Renal cortical epithelial cell (primary cell): Measurements from ENCODE around the gene APBB2. TPM values are rescaled to one million over a fixed set of nuclear protein-coding genes. Genes with fewer than 3 reads are reported as not detected.
A peak's percentile ranks its signal among the peaks of the same experiment; 100 is the strongest.
"Not testable (repeated sequence)": the region's sequence is repeated elsewhere in the genome, so short reads cannot be mapped to it uniquely, and the experiment has no call there.

ENCODE experiments used
- DNase-seq: peaks from one replicate; pipeline ENCODE4 v3.0.0-alpha.2; 2011; ENCODE audit warnings: low read depth
- total RNA-seq: library from RNA; depleted of rRNA; stranded (reverse); fragments of >200 nt; gene quantifications from 2 replicates; pipeline ENCODE4 v1.2.3, GENCODE V29; 2014

The APBB2 gene
- total RNA-seq, 1 donor from 2014 or later: 144 TPM

DNA sequence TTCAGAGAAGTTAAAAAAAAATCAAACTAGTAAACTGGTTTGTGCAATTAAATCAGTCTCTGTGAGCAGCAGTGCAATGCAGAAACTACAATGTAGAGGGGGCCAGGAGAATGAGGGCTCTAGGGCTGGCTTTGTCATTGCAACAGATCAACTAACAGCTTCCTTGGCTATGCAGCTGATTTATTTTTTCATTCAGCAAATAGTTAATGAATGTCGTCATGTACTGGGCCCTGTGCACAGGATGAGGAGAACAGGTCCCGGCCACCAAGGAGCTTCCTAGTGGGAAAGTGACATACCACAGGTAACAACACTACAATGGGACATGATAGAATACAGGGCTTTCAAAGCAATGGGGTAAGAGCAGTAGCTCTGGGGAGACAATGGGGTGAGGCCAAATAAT is 274.5 kb downstream of the APBB2 start:
- DNase-seq: no peak

DNA sequence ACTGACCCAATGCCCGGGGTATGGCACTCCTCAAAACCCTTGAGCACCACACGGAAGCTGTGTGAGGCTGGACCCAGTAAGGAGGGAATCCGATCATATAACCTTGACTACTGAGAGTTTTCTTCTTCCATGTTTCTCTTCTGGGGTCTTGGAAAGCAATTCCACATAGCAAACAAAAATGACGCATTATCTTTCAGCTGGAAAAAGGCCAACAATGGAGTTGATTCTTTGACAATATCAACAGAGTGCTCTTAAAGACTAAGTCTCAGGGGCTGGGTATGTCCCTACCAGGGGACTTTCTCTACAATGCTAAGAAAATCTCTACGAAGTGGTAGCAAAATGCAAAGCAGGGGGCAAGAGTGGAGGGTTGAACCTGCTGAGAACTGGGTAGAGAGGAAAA is 276.0 kb downstream of the APBB2 start:
- DNase-seq: no peak

GRCh38 chr4:40937140-40937725 is 277.1 kb downstream of the APBB2 start:
- no peak for DNase-seq

DNA sequence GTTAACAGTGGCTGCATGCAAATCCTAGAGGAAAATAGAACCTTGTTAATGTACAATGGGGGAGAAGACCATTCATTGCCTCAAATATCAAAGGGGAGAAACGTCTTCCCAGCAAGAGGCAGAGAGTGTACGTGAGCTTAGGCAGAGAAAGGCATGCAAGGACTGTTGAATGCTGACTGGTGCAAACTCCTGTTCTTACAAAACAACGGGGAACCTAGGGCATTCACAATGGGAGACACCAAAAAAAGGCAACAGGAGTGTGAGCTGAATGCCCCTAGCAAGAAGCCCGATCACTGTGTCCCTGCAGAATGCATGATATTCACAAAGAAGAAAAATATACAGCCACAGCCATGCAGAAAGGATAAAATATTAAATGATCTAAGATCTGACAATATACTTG is 279.7 kb downstream of the APBB2 start:
- no peak for DNase-seq

- DNase-seq: no peak
Measured at GRCh38 chr4:40933272-40934053, 280.9 kb downstream of the APBB2 start.

DNA sequence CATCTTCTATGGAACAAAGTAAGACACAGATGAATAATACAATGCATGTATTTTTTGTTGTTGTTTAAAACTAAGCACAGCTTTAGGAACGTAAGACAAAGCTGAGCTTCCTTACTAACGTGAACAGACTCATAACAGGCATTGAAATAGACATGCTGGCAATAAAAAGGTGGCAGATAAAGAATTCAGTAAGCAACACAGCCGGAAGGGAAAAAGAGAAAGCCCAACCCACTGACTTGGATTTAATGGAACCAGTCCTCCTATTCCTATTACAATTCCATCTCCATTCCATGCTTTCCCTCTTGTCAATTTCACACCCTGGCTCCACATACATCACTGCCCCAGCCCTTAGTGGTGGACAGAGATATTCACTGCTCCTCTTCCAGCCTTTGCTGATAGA is 282.5 kb downstream of the APBB2 start:
- no peak for DNase-seq

DNA sequence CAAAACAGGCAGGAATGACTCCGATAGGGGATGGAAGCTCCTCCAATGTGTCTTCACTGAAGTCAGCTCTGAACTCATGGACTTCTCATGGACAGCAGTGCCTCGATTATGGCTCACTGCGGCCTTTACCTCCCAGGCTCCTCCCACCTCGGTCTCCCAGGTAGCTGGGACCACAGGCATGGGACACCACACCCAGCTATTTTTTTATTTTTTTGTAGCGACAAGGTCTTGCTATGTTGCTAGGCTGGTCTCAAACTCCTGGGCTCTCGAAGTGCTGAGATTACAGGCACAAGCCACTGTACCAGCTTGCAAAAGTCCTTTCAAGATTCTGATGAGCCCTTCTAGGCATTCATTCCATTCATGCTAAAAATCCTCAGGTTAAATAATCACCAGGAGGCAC is 283.1 kb downstream of the APBB2 start:
- no peak for DNase-seq

DNA sequence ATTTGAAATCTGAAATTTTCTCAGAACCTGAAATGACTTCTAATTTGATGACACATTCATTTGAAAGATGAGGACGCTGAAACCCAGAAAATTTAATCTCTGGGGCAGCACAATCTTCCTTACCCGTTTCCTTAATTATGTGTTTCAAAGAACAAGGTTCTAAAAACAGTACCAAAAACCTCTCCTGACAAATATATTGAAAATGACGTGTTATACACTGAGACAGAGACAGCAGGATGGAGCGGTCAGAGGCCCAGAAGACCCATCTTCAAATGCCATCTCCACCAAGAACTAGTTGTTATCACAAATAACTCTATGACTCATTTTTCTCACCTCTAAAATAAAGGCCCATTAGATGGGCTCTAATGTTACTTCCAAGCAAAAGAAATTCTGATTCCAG is 287.3 kb downstream of the APBB2 start:
- DNase-seq: no peak

DNA sequence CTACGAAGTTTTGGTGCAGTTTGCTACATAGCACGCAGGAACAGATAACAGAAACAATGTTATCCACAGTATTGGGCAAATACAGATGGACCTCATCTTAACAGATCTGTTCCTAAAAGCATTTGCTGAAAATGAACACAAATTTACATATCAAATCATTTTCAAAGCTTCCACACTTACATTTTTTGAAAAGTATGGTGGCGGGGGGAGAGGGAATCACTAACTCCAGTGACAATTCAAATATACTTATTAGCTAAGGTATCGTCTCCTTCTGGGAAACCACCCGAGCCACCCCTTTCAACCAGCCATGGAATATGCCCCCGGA is 289.6 kb downstream of the APBB2 start:
- DNase-seq: no peak

GRCh38 chr4:40924096-40924792 is 290.1 kb downstream of the APBB2 start:
- peak; percentile 35 for DNase-seq

DNA sequence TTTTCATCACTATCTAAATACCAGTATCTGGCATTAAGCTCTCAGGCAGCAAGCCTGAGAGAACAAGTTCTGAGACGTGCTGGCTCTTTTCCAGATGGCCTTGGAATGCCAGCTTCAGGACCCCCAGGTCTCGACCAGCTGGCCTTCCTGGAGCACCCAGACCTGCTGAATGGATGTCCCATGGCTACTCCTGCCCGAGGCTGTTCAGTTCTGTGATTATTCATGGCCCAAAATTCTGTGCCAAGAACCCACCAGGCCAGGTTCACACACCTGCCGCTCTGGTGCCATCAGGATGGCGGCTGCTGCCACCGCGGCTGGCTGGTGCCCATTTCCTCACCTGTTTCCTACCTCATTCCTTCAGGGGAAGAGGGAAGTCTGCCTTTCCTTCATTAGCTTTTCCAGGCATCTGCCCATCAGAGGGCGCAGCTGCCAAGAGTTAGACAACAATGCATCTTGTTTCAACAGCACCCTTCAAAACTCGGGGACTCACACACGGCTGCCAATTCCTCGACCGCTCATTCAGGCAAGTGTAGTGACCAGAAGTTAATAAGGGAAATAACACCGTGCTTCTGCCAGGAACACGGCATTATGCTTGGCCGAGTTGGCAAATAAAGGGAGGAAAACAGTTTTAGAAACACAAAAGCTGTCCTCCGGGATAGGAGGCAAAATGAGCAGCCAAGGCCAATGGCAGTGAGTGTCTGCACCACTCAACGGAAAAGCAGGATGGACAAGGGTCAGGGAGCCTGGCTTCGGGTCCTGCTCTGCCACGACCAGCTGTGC is 290.8 kb downstream of the APBB2 start:
- no peak for DNase-seq

- not testable (repeated sequence) for DNase-seq
Measured at GRCh38 chr4:40919976-40920375, 294.4 kb downstream of the APBB2 start.

GRCh38 chr4:40918330-40918729 is 296.0 kb downstream of the APBB2 start:
- peak; percentile 32 for DNase-seq

DNA sequence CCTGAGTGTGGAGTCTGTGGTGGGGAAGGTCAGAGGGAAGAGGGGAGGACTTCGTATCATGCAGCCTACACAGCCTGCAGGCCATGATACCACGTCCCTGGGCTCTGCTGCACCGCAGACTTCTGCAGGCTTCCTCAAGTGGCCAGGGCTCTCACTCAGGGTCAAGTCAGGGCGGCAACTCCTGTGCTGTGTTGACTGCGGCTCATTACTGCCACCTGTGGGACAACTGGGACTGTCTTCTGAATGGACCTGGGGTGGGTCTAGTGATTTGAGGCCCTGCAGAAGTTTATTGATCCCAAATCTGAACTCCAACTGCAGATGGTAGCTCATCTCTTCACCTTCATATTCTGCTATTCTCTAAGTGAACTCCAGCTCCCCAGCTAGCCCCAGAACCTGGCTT is 297.5 kb downstream of the APBB2 start:
- DNase-seq: peak; percentile 47

GRCh38 chr4:40916218-40916555 is 298.2 kb downstream of the APBB2 start:
- no peak for DNase-seq

GRCh38 chr4:40915318-40916217 is 298.8 kb downstream of the APBB2 start:
- peak; percentile 94 for DNase-seq

GRCh38 chr4:40912460-40913184 is 301.7 kb downstream of the APBB2 start:
- peak; percentile 28 for DNase-seq

DNA sequence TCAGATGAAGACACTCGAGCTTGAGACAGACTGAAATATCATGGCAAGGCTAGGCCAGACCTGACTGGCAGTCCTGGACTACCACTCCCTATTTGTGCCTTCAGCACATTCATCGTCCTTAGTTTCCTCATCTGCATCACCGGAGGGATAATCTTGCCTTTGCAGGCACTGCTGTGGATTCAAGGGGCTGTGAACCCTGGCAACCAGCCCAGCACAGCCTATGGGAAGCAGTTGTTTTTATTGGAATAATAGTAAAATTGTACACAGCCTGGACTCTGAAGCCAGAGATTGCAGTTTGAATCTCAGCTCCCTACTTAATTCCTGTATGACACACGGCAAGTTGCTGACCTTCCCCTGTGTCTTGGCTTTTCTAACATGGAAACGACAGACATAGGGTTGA is 303.6 kb downstream of the APBB2 start:
- DNase-seq: no peak

GRCh38 chr4:40909363-40909876 is 304.9 kb downstream of the APBB2 start:
- DNase-seq: peak; percentile 82

- DNase-seq: peak; percentile 70
Measured at GRCh38 chr4:40908702-40909362, 305.5 kb downstream of the APBB2 start.
